ENCODE measurements around the gene BANP.

DNA sequence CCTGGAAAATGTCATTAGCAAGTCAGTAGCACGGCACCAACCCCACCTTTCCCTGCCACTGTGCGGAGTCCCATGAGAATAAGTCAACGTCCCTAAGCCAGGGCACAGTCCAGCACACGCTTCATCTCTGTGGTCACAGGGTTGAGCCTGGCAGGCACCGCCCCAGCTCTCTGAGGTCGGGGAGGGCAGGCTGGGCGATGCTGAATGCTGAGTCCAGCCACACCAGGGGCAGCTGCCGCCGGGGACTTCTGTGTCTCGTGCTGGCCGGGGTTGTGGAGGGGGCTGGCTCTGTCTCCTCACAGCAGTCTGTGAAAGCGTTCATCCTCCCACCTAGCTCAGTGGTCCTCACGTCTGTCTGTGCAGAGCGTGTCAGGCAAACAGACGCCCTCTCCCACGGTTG is 53.2 kb downstream of the BANP start:
- no peak for TF ChIP-seq NANOG (IDR thresholded peaks at IDR 0.05; ENCODE audit: insufficient read depth, low read depth, low read length, poor library complexity, severe bottlenecking)
- TF ChIP-seq, protein P1, sequence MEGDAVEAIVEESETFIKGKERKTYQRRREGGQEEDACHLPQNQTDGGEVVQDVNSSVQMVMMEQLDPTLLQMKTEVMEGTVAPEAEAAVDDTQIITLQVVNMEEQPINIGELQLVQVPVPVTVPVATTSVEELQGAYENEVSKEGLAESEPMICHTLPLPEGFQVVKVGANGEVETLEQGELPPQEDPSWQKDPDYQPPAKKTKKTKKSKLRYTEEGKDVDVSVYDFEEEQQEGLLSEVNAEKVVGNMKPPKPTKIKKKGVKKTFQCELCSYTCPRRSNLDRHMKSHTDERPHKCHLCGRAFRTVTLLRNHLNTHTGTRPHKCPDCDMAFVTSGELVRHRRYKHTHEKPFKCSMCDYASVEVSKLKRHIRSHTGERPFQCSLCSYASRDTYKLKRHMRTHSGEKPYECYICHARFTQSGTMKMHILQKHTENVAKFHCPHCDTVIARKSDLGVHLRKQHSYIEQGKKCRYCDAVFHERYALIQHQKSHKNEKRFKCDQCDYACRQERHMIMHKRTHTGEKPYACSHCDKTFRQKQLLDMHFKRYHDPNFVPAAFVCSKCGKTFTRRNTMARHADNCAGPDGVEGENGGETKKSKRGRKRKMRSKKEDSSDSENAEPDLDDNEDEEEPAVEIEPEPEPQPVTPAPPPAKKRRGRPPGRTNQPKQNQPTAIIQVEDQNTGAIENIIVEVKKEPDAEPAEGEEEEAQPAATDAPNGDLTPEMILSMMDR (IDR thresholded peaks at IDR 0.05; ENCODE audit: control extremely low read depth in 1 of 3, insufficient read depth in 1 of 3, low read depth in 1 of 3, low read length in 3 of 3), result no peak
- TF ChIP-seq EP300 (IDR thresholded peaks at IDR 0.05; ENCODE audit: borderline replicate concordance in 1 of 2, low read depth in 2 of 2, low read length in 2 of 2), result no peak
- no peak for TF ChIP-seq HDAC6 (IDR thresholded peaks at IDR 0.05; ENCODE audit: low read depth, low read length)
- TF ChIP-seq CHD2 (IDR thresholded peaks at IDR 0.05; ENCODE audit: low read length), result no peak
- no peak for TF ChIP-seq TBP (IDR thresholded peaks at IDR 0.05; ENCODE audit: low read depth, low read length)
- no peak for TF ChIP-seq MAFK (IDR thresholded peaks at IDR 0.05; ENCODE audit: low read depth, low read length)
- TF ChIP-seq POLR2AphosphoS5 (IDR thresholded peaks at IDR 0.05; ENCODE audit: low read depth, low read length), result no peak
- no peak for TF ChIP-seq RFX5 (IDR thresholded peaks at IDR 0.05; ENCODE audit: borderline replicate concordance, low read depth, low read length)
- no peak for TF ChIP-seq EZH2 (IDR thresholded peaks at IDR 0.05; ENCODE audit: low read depth, low read length, severe bottlenecking)
- TF ChIP-seq CHD1 (IDR thresholded peaks at IDR 0.05; ENCODE audit: low read depth, low read length), result no peak
- TF ChIP-seq JUND (IDR thresholded peaks at IDR 0.05; ENCODE audit: low read length), result no peak
- no peak for TF ChIP-seq KDM5A (IDR thresholded peaks at IDR 0.05; ENCODE audit: low read length)
